ENCODE measurements around the gene GGCT.
A peak's percentile ranks its signal among the peaks of the same experiment; 100 is the strongest.
"Not testable (repeated sequence)": the region's sequence is repeated elsewhere in the genome, so short reads cannot be mapped to it uniquely, and the experiment has no call there.

Gene GGCT

DNA sequence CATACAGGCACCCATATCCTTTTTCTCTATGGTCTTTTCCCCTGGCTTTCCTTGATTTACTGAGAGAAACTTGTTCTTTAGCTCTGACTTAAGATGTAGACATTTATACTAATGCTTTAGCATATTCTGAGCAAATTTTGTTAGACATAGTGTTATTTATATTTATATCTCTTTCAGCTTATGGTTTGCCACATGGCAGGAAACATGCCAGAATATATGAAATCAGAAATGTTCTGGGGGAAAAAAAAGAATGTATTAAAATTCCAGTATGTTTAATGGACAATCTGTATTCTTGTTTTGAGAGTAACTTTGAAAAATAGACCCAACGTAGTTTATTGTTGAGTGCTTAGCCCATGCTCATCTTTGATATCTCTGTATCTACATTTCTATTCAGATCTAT is 10.1 kb upstream of the GGCT start:
- DNase-seq, result no peak

DNA sequence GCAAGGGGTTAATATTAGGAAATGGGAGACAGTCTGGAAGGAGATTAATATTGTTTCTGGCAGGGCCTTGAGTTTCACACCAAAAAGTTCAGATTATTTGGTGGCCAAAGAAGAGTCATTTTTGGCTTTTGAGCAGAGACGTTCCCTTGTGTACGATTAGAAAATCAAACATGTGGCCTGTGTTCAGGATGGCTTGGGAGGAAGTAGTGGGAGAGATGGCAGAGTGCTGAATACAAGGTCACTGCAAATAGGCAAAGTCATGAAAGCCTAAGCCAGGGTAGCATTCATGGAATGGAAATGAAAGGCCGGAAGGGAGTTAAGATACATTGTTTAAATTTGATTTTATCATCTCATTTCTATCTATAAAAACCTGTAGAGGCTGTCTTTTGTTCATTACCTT is 9.5 kb upstream of the GGCT start:
- DNase-seq, result no peak

GRCh38 chr7:30513762-30514161 is 9.1 kb upstream of the GGCT start:
- DNase-seq, result no peak

DNA sequence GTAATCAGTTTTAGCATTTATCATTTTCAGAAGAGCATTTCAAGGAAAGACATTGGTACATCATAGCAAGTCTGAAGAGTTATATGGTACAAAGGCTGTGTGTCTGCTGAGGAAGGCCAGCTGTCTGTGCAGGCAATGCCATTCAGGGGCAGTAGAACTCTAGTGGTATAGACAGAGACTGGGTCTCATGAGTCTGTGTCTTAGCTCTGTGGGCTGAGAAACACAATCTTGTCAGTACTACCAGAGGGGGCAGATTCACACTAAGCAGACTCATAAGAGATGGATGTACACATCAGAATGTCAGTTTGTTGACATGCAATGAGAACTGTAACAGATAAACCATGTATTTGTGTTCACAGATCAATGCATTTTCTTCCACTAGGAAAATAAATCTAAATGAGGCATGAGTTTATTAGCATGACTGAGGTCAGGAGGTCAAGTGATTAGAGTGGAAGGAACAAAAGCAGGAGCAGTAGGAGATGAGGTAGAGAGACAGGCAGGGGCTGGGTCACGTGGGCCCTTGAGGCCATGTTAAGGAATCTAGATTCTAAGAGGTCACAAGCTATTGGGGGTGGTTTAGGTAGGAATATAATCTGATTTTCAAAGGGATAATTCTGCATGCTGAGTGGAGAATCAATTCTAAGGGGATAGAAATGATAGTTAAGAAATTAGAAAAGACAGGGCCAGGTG is 7.5 kb upstream of the GGCT start:
- DNase-seq, result no peak

GRCh38 chr7:30511494-30511893 is 6.9 kb upstream of the GGCT start:
- DNase-seq, result no peak

DNA sequence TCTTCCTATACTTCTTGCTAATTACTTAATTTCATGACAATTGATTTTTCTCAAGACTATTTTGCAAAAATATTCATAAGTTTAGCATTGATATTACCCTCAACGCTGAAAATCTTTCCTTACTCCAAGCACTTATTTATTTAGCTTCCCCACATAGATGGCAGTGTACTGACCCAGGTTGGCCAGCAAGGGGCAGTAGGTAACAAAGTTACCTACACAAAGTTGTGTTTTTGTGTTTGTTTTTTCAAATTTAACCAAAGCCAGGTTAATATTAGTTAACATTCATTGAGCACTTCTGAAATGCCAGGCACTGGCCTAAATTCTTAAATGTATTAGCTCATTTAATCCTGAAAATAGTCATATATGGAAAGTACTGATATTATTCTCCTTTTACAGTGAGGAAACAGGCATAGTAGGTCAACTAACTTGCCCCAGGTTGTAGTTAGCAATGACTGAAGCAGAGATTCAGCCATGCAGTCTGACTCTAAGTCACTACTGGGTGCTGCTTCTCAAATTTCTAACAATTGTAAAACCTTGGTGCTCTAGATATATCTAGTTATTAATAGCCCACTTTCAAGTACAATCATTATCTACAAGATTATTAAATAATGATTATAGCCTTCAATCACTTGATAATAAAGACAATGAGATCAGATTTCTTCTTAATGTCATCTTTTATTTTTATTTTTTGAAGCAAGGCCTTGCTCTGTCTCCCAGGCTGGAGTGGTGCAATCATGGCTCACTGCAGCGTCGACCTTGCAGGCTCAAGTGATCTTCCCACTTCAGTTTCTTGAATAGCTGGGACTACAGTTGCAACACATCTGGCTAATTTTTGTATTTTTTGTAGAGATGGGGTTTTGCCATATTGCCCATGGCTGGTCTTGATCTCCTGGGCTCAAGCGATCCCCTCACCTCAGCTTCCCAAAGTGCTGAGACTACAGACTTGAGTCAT is 5.8 kb upstream of the GGCT start:
- no peak for DNase-seq

- not testable (repeated sequence) for DNase-seq
Observed at GRCh38 chr7:30509171-30509857, 4.7 kb upstream of the GGCT start.

- DNase-seq, result not testable (repeated sequence)
Observed at GRCh38 chr7:30507346-30507900, 2.8 kb upstream of the GGCT start.

DNA sequence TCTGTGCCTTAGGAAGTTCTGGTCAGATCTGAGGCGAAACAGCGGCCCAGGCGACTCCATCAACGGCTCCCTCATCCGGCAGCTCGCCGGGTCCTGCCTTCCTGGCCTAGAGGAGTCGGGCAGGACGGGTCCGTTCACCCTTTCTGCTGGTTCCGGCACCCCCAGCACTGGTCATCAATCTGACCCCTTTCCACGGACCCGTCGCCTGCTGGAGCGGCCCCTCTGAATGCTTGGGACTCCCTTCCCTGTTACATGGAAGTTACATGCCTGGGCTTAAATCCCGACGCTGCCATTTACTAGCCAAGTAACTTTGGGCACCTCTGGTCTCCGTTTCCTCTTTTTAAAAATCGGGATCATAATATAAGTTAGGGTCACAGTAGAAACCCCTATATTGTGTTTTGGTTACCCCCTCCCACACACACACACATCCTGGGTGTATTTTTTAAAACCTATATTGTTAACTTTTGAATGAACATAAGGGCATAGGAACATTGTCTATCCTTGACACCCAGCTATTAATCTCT is 607 bp upstream of the GGCT start:
- DNase-seq, result no peak

GRCh38 chr7:30503274-30504212 is 1.1 kb downstream of the GGCT start:
- no peak for DNase-seq

- no peak for DNase-seq
Observed at GRCh38 chr7:30502470-30503251, 2.0 kb downstream of the GGCT start.

GRCh38 chr7:30501264-30501663 is 3.4 kb downstream of the GGCT start:
- DNase-seq, result no peak

DNA sequence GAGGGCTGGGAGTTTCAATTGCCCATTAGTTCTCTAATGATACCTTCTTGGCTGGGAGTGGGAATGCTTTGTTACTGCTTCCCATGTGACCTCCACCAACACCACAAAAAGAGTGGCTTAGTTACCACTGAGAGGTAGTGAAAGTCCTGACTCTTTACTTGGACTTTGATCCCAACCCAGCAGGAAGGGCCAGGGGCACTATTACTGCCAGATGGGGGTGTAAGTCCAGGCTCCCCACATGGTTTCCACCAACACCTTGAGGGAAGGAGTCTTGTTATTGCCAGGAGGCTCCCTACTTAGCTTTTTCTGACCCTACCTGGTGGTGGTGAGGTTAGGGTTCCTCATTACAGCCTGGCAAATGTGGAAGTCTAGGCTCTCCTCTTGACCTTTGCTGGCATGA is 11.4 kb downstream of the GGCT start:
- no peak for DNase-seq

DNA sequence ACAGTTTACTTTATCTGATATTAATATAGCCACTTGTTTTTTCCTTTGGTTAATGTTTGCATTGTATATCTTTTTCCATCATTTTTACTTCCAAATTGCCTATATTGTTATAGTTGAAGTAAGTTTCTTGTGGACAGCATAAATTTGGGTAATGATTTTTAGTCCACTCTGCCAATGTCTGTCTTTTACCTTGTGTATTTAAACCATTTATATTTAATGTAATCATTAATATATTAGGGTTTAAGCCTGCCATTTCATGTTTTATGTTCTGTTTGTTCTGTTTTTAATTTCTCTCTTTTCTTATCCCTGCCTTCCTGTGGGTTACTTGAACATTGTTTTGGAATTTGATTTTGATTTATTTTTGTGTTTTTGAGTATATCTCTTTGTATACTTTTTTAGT is 13.2 kb downstream of the GGCT start:
- DNase-seq, result no peak

DNA sequence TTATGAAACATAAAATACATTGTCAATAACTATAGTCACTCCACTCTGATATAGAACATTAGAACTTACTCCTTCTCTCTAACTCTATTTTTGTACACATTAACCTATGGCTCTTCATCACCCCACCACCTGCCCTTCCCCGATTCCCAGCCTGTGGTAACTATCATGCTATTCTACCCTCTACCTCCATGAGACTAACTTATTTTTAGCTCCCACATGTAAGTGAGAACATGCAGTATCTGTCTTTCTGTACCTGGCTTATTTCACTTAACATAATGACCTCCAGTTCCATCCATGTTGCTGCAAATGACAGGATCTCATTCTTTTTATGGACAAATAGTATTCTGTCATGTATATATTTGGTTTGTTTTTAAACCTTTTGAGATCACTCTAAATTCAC is 17.3 kb downstream of the GGCT start:
- no peak for DNase-seq

DNA sequence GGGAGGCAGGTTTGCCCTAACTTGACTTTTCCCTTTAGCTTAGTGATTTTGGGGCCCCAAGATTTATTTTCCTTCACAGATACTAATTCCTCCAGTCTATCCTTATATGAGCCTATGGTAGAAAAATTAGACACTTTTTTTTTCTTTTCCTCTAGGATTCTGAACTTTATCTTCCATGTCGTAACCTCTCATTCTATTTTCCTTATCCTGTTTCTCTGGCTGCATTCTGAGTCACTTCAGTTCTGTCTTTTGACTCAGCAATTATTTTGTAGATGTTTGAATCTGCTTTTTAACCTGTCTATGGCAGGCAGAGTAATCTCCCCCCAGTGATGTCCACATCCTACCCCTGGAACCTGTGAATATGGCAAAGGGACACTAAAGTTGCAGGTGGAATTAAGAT is 19.0 kb downstream of the GGCT start:
- DNase-seq, result no peak

- DNase-seq, result not testable (repeated sequence)
Observed at GRCh38 chr7:30481416-30481815, 23.2 kb downstream of the GGCT start.

GRCh38 chr7:30479202-30480120 is 25.2 kb downstream of the GGCT start:
- DNase-seq, result no peak

DNA sequence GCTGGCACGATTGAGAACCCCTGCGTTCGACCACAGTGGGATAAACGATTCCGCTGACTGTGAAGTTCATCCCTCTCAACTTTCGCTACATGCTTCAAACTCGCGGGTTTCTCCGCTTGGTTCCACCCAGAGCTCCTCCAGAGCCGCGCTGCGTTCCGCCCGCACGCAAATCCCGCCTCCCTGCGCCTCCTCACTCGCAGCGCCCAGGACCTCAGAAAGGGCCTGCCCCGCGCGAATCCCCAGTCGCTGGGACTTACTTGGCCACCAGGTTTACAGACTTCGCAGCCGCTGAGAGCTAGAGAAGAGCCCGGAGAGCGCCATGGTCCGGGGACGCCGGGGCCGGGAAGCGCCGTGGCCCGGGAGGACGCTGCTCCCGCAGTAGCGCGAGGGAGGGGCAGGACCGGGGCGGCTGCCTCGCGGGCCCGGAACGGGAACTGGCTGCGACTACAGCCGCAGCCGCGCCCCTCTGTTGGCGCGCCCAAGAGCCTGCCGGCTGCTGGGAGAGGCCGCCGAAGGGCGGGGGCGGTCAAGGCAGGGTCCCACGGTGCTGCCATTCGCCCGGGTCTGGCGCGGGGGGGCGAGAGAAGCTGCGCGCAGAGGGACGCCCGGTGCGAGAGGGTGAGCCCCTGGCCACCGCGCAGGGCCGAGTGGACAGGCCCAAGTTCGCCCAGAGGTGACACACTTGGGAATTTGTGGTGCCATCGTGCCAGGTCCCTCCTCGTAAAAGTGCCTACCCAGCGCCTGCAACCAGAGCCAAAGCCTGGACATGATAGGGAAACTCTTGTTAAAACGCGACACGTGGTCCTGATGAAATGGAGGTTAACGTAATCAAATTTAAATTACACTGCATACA is 26.1 kb downstream of the GGCT start, which contains the start of gene NOD1:
Gene NOD1, minus strand, starts transcription at position 436 of the 853 bp plus-strand sequence. CDS start 21,863 bp downstream, outside the sequence.
- DNase-seq, result peak; percentile 47
